ENCODE measurements around the gene ZNF700. TPM values are rescaled to one million over a fixed set of nuclear protein-coding genes. Genes with fewer than 3 reads are reported as not detected.

The ZNF700 gene
- total and polyA plus RNA-seq, 9 of the 15 experiments (the other 6 are each of a cell fraction or from before 2014, with no cell fraction given) = 10.3 to 24.7 (median 14.1) TPM

GRCh38 chr19:11887611-11888531 is 37.0 kb upstream of the ZNF700 start, which contains the start of gene ZNF69 (continued):
- TF ChIP-seq MTA1 (IDR thresholded peaks at IDR 0.05; ENCODE audit: borderline replicate concordance) (0 out of 2 replicates have a peak, but pooled peaks have one; percentile 23), MYC (IDR thresholded peaks at IDR 0.05; ENCODE audit: low read depth, low read length) (peak; percentile 48), MYC (CRISPR knock-in tag; IDR thresholded peaks at IDR 0.05; ENCODE audit: borderline replicate concordance, low read depth) (no peak), NKRF (IDR thresholded peaks at IDR 0.05; ENCODE audit: borderline replicate concordance) (0 out of 2 replicates have a peak, but pooled peaks have one; percentile 29), HES1 (IDR thresholded peaks at IDR 0.05; ENCODE audit: low read depth) (peak; percentile 73), MEIS2 (IDR thresholded peaks at IDR 0.05; ENCODE audit: partially characterized antibody) (peak; percentile 50), TEAD1 (CRISPR knock-in tag; IDR thresholded peaks at IDR 0.05) (0 out of 4 replicates have a peak, but pooled peaks of 1 of the 2 experiments have one; percentile 17), ATF1 (CRISPR knock-in tag; IDR thresholded peaks at IDR 0.05) (no peak), ATF1 (tag; IDR thresholded peaks at IDR 0.05) (0 out of 2 replicates have a peak, but pooled peaks have one; percentile 22), BRCA1 (IDR thresholded peaks at IDR 0.05) (no peak), BRCA1 (CRISPR knock-in tag; IDR thresholded peaks at IDR 0.05) (no peak), KLF10 (CRISPR knock-in tag; IDR thresholded peaks at IDR 0.05) (no peak), SMAD4 (CRISPR knock-in tag; conservative IDR thresholded peaks at IDR 0.05) (peak; percentile 83), KAT8 (IDR thresholded peaks at IDR 0.05; ENCODE audit: low read depth) (no peak), ZFX (CRISPR knock-in tag; IDR thresholded peaks at IDR 0.05) (peak; percentile 71)
- TF ChIP-seq, protein P1, sequence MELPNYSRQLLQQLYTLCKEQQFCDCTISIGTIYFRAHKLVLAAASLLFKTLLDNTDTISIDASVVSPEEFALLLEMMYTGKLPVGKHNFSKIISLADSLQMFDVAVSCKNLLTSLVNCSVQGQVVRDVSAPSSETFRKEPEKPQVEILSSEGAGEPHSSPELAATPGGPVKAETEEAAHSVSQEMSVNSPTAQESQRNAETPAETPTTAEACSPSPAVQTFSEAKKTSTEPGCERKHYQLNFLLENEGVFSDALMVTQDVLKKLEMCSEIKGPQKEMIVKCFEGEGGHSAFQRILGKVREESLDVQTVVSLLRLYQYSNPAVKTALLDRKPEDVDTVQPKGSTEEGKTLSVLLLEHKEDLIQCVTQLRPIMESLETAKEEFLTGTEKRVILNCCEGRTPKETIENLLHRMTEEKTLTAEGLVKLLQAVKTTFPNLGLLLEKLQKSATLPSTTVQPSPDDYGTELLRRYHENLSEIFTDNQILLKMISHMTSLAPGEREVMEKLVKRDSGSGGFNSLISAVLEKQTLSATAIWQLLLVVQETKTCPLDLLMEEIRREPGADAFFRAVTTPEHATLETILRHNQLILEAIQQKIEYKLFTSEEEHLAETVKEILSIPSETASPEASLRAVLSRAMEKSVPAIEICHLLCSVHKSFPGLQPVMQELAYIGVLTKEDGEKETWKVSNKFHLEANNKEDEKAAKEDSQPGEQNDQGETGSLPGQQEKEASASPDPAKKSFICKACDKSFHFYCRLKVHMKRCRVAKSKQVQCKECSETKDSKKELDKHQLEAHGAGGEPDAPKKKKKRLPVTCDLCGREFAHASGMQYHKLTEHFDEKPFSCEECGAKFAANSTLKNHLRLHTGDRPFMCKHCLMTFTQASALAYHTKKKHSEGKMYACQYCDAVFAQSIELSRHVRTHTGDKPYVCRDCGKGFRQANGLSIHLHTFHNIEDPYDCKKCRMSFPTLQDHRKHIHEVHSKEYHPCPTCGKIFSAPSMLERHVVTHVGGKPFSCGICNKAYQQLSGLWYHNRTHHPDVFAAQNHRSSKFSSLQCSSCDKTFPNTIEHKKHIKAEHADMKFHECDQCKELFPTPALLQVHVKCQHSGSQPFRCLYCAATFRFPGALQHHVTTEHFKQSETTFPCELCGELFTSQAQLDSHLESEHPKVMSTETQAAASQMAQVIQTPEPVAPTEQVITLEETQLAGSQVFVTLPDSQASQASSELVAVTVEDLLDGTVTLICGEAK (IDR thresholded peaks at IDR 0.05) = no peak
- TF ChIP-seq, protein P1 (CRISPR knock-in tag; IDR thresholded peaks at IDR 0.05) = no peak
